K562 (cell line): ENCODE measurements around the gene UCHL5. TPM values are rescaled to one million over a fixed set of nuclear protein-coding genes. Genes with fewer than 3 reads are reported as not detected.

Experiments
- BRCA1 ChIP-seq, 2 experiments: fragments of 450-650 bp in 1 of 2; sonication (generic) in 1 of 2; formaldehyde crosslinking in 1 of 2; IDR thresholded peaks; 2 replicates each; pipeline versions ENCODE4 v1.5.0 to v1.6.1; 2017 to 2020; ENCODE audit warnings: mild to moderate bottlenecking in 1 of 2, missing genetic modification reagents in 1 of 2
- CEBPG ChIP-seq, 3 experiments: fragments of 200-800 bp in 1 of 3; sonication (Bioruptor generic) in 1 of 3; sonication (generic) in 1 of 3; formaldehyde crosslinking in 1 of 3; IDR thresholded peaks in 2 of 3; conservative IDR thresholded peaks in 1 of 3; 2 replicates each; pipeline versions ENCODE4 v1.6.1 to v1.8.0; 2016 to 2022; ENCODE audit warnings: missing compliant biosample characterization in 2 of 3, missing genetic modification characterization in 2 of 3, mild to moderate bottlenecking in 1 of 3, missing genetic modification reagents in 1 of 3
- DNMT1 ChIP-seq: fragments of 450-650 bp; IDR thresholded peaks from 2 replicates; pipeline ENCODE4 v1.6.1; 2016; ENCODE audit warnings: antibody characterized with exemption, mild to moderate bottlenecking
- GABPB1 ChIP-seq: sonication (generic); formaldehyde crosslinking; IDR thresholded peaks from 2 replicates; pipeline ENCODE4 v1.8.0; 2022; ENCODE audit warnings: mild to moderate bottlenecking, missing genetic modification reagents
- KAT7 ChIP-seq: sonication (generic); formaldehyde crosslinking; IDR thresholded peaks from 2 replicates; pipeline ENCODE4 v1.8.0; 2022; ENCODE audit warnings: missing genetic modification reagents, mild to moderate bottlenecking, borderline replicate concordance
- MAFK ChIP-seq: IDR thresholded peaks from 2 replicates; pipeline ENCODE4 v1.6.1; 2011; ENCODE audit warnings: low read length, improper control_type of control experiment
- MEF2A ChIP-seq: IDR thresholded peaks from 2 replicates; pipeline ENCODE4 v1.6.1; 2011; ENCODE audit warnings: low read depth, mild to moderate bottlenecking, low read length, moderate library complexity; ENCODE audit not compliant: control insufficient read depth
- POLR2B ChIP-seq: fragments of 450-650 bp; IDR thresholded peaks from 2 replicates; pipeline ENCODE4 v1.6.1; 2018; ENCODE audit warnings: low read depth; ENCODE audit not compliant: partially characterized antibody
- POU5F1 ChIP-seq: fragments of 150-350 bp; IDR thresholded peaks from 2 replicates; pipeline ENCODE4 v1.6.1; 2014; ENCODE audit warnings: borderline replicate concordance, low read length, low read depth, mild to moderate bottlenecking; ENCODE audit not compliant: partially characterized antibody
- REST ChIP-seq, 2 experiments: fragments of 450-650 bp; formaldehyde crosslinking in 1 of 2; IDR thresholded peaks; 2 replicates each; pipeline versions ENCODE4 v1.4.0 to v1.6.1; 2014 to 2020; ENCODE audit warnings: mild to moderate bottlenecking in 2 of 2, borderline replicate concordance in 1 of 2, low read depth in 1 of 2
- RUNX1 ChIP-seq: sonication (generic); IDR thresholded peaks from 2 replicates; pipeline ENCODE4 v1.6.1; 2016; ENCODE audit warnings: antibody characterized with exemption, low read depth
- SMARCA5 ChIP-seq: fragments of 450-650 bp; IDR thresholded peaks from 2 replicates; pipeline ENCODE4 v1.6.1; 2016
- SMC3 ChIP-seq: conservative IDR thresholded peaks from 2 replicates; pipeline ENCODE4 v1.6.1; 2011; ENCODE audit warnings: low read depth, low read length, improper control_type of control experiment; ENCODE audit not compliant: insufficient read depth
- SOX6 ChIP-seq: fragments of 450-650 bp; IDR thresholded peaks from 2 replicates; pipeline ENCODE4 v1.6.1; 2014; ENCODE audit warnings: mild to moderate bottlenecking
- TEAD2 ChIP-seq: fragments of 450-650 bp; IDR thresholded peaks from 2 replicates; pipeline ENCODE4 v1.6.1; 2016; ENCODE audit warnings: missing genetic modification characterization, control low read depth, missing compliant biosample characterization
- U2AF2 ChIP-seq: fragments of 200-400 bp; formaldehyde crosslinking; optimal IDR thresholded peaks from 2 replicates; pipeline ENCODE3; 2017; ENCODE audit warnings: low read depth, mild to moderate bottlenecking, low read length
- XRCC4 ChIP-seq: IDR thresholded peaks from one replicate; pipeline ENCODE4 v1.6.1; 2011; ENCODE audit not compliant: insufficient read depth, insufficient read length; ENCODE audit errors: extremely low read depth
- ZEB2 ChIP-seq: fragments of 450-650 bp; IDR thresholded peaks from 2 replicates; pipeline ENCODE4 v1.6.1; 2016
- ZNF431 ChIP-seq: sonication (generic); formaldehyde crosslinking; IDR thresholded peaks from 2 replicates; pipeline ENCODE4 v1.8.0; 2022; ENCODE audit warnings: mild to moderate bottlenecking, missing genetic modification reagents
- ZNF583 ChIP-seq: fragments of 250-450 bp; sonication (Bioruptor Pico); IDR thresholded peaks from 2 replicates; pipeline ENCODE4 v1.4.0; 2020
- polyA plus RNA-seq, 8 experiments: library from polyadenylated mRNA; depleted of rRNA in 4 of 8; stranded (reverse) in 5 of 8; unstranded in 3 of 8; fragments of >200 nt; fragmentation: Nextera tagmentation in 2 of 8; fragmentation: Illumina TruSeq in 1 of 8; extraction: Ambion mirVana in 2 of 8; extraction: Trizol in 1 of 8; gene quantifications; 2 replicates each; pipeline versions ENCODE4 v1.2.1 to v1.2.3, GENCODE V29; 2011 to 2014; ENCODE audit warnings: inconsistent platforms in 1 of 8, missing spikeins in 1 of 8
- total RNA-seq, 7 experiments: library from RNA; depleted of rRNA in 6 of 7; stranded (reverse); fragments of >200 nt in 6 of 7; fragmentation: Illumina TruSeq in 2 of 7; extraction: Trizol in 2 of 7; gene quantifications; 2 replicates each; pipeline versions ENCODE4 v1.2.1 to v1.2.3, GENCODE V29; 2011 to 2021; ENCODE audit warnings: low replicate concordance in 1 of 7

UCHL5 gene
- total and polyA plus RNA-seq, 9 of the 15 experiments (the other 6 are each of a cell fraction or from before 2014, with no cell fraction given), result 61.0 to 206 (median 122) TPM

GRCh38 chr1:193059282-193060114 lies at the start of gene UCHL5, which contains the start of gene RO60 (continued):
- TF ChIP-seq BRCA1 (IDR thresholded peaks at IDR 0.05) (no peak), BRCA1 (CRISPR knock-in tag; IDR thresholded peaks at IDR 0.05) (no peak), SMC3 (0 out of 2 replicates have a peak, but pooled peaks have one; percentile 8), GABPB1 (peak; percentile 81), POLR2B (peak; percentile 87), POU5F1 (peak; percentile 79), XRCC4 (no peak), MEF2A (peak; percentile 41; the same call in 1 of the 2 replicates), REST (IDR thresholded peaks at IDR 0.05; ENCODE audit: borderline replicate concordance) (peak; percentile 65), REST (CRISPR knock-in tag; IDR thresholded peaks at IDR 0.05; ENCODE audit: low read depth) (peak; percentile 59; the same call in 1 of the 2 replicates), ZNF583 (CRISPR knock-in tag) (0 out of 2 replicates have a peak, but pooled peaks have one; percentile 37), DNMT1 (no peak), SMARCA5 (peak; percentile 61; the same call in 1 of the 2 replicates), KAT7 (peak; percentile 35), RUNX1 (0 out of 2 replicates have a peak, but pooled peaks have one; percentile 61), TEAD2 (tag) (no peak), MAFK (peak; percentile 17; the same call in 1 of the 2 replicates), ZNF431 (CRISPR knock-in tag) (peak; percentile 78), CEBPG (CRISPR knock-in tag; IDR thresholded peaks at IDR 0.05) (peak; percentile 90; the same call in 1 of the 2 replicates), CEBPG (tag; conservative IDR thresholded peaks at IDR 0.05 in 1 of 2, IDR thresholded peaks at IDR 0.05 in 1 of 2) (no peak), ZEB2 (peak; percentile 11; the same call in 1 of the 2 replicates), SOX6 (peak; percentile 85; the same call in 1 of the 2 replicates), U2AF2 (no peak)
